AG04449 (cell line): ENCODE results near the gene HES3.

Experiments used
- CTCF ChIA-PET: fragments of 350-600 bp; formaldehyde crosslinking; extraction: SDS; loops from one replicate; lab custom pipeline; 2021; ENCODE audit warnings: antibody characterized with exemption; lab: Yijun Ruan, JAX
- POLR2A ChIA-PET: fragments of 400-600, 350-600 bp; formaldehyde crosslinking; extraction: SDS; loops from one replicate; lab custom pipeline; 2020; ENCODE audit warnings: antibody characterized with exemption, inconsistent platforms; lab: Yijun Ruan, JAX
- DNase-seq: peaks from one replicate; pipeline ENCODE4 v3.0.0-alpha.2; 2010; ENCODE audit warnings: low read depth, low spot score
- H3K4me3 ChIP-seq: 2 replicates; pipeline ENCODE4 v1.5.1; 2011; ENCODE audit warnings: low read depth, mild to moderate bottlenecking, control low read depth, low read length
- TF ChIP-seq, protein P1 (sequence below): IDR thresholded peaks from one replicate; pipeline ENCODE4 v1.5.1; 2011; ENCODE audit warnings: mild to moderate bottlenecking, moderate library complexity, low read length, control low read depth, inconsistent platforms; ENCODE audit not compliant: insufficient read depth; ENCODE audit errors: missing control alignments

Gene HES3

DNA sequence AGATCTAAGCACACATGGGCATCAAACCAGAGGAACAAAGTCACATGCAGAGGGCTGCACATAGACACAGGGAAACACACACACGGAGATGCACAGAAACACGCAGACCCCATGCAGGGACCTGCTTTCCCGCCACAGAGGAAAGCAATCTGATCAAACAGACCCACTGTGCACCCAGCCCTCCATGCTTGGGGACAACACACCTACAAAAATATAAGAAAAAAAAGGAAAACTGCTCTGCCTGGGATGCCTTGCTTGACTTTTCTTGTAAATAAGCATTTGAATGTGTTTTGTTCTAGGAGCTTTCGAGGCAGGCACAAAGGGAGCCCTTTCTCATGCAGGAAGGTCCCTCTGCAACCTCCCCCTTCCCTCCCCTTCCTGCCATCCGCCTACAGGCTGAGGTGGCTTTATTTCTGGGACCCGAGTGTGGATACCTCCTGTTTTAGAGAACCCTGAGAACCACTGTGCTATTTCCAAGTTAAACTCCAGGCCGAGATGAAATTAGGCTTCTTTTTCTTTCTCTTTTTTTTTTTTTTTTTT lies 4.7 kb upstream of the HES3 start:
- CTCF ChIA-PET: interaction anchor here (1.0 to 4.9 kb wide), 6 partner anchors 7 to 251 kb away, joined by 3 to 65 read pairs (median 4); partner anchors contain the start of gene HES3
- H3K4me3 ChIP-seq: no peak overlapping the region
- POLR2A ChIA-PET: no interaction called here
- no peak for DNase-seq
- TF ChIP-seq, protein P1, sequence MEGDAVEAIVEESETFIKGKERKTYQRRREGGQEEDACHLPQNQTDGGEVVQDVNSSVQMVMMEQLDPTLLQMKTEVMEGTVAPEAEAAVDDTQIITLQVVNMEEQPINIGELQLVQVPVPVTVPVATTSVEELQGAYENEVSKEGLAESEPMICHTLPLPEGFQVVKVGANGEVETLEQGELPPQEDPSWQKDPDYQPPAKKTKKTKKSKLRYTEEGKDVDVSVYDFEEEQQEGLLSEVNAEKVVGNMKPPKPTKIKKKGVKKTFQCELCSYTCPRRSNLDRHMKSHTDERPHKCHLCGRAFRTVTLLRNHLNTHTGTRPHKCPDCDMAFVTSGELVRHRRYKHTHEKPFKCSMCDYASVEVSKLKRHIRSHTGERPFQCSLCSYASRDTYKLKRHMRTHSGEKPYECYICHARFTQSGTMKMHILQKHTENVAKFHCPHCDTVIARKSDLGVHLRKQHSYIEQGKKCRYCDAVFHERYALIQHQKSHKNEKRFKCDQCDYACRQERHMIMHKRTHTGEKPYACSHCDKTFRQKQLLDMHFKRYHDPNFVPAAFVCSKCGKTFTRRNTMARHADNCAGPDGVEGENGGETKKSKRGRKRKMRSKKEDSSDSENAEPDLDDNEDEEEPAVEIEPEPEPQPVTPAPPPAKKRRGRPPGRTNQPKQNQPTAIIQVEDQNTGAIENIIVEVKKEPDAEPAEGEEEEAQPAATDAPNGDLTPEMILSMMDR: no peak

GRCh38 chr1:6239950-6240768 lies 3.8 kb upstream of the HES3 start:
- ChIA-PET CTCF (interaction anchor here (0.9 to 2.9 kb wide), 7 partner anchors 8 to 250 kb away, joined by 3 to 14 read pairs (median 5); partner anchors contain the start of gene ACOT7), POLR2A (no interaction called here)
- TF ChIP-seq, protein P1: no peak
- no peak overlapping the region for H3K4me3 ChIP-seq
- no peak for DNase-seq

GRCh38 chr1:6241107-6241886 lies 2.7 kb upstream of the HES3 start:
- no peak for DNase-seq
- TF ChIP-seq, protein P1: no peak
- ChIA-PET CTCF (interaction anchor here (1.2 to 12.0 kb wide), 5 partner anchors 9 to 190 kb away, joined by 3 to 537 read pairs (median 5); partner anchors contain the start of gene ACOT7), POLR2A (no interaction called here)
- no peak overlapping the region for H3K4me3 ChIP-seq

DNA sequence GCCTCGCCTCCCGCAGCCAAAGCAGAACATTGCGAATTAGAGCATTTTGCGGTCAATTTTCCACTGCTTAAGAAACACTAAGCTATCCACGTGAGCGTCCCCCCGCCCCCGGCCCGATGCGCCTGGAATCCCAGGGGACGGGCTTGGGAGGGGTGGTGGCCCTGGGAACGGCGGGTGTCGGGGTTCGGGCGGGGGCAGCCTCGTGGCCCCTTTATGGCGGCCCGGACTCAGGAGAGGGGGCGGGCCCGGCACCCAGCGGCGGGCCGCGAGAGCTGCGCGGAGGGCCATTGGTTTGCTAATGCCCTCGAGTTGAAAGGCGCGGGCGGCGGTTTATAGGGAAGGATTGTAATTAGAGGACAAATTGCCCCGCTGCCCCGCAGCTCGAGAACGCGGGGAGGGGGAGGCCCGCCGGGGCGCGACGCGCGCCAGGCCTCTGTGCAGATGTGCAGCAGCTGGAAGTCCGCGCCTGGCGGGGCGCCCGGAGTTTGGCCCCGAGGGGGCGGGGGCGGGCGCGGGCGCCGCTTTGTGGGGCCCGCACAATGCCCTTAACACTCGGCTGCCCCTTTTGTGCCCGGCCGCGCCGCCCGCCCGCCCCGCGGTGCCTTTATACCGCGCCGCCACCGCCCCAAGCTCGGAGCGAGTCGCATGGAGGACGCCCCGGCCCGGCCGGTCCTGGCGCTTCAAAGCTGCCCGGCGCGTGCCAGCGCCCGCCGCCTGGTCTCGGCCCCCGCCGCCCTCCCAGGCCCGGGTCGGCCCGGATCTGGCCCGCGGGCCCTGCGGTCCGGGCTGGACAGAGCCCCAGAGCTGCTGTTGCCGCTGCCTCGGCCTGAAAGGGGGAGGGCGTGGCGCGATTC lies 1.9 kb upstream of the HES3 start:
- TF ChIP-seq, protein P1: no peak
- no peak for DNase-seq
- CTCF ChIA-PET: interaction anchor here (0.6 to 12.0 kb wide), 11 partner anchors 10 to 191 kb away, joined by 3 to 537 read pairs (median 3); partner anchors contain the start of gene ACOT7
- POLR2A ChIA-PET: interaction anchor here (0.7 kb wide), 1 partner anchor 141 kb away, joined by 3 read pairs; no protein-coding TSS in a partner anchor
- no peak overlapping the region for H3K4me3 ChIP-seq

DNA sequence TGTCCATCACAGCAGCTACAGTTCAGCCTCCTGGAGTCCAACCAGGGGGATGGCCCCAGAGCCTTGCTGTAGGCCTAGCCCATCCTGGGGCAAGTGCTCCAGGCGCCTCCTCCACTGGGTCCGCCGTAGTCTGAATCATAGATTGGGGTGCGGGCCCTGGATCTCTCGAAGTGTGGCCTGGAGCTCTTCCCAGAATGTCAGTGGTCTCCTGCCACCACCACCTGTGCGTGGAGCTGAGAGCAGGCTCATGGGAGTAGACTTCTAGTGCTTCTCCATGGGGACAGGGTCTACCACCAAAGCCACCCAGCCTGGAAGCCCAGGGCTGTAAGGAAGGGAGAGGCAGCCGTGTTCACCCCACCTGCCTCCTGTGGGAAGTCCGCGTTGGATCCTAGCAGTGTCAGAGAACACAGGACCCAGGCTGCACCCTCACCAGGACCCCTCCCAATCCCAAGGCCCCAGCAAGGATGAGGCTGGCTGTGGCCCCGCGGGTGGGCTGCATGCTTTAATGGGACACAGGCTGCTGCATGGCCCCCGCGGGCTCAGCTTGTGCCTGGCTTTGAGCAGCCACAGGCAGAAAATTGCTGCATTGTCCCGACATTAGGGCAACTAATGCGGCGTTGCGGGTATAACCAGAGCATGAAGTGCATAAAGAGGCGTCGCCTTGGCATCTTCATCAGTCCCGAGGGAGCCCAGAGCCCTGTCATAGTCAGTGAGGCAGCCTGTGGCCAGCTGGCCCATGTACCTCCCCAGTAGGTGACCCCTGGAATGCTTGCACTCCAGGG lies 735 bp upstream of the HES3 start:
- DNase-seq: no peak
- ChIA-PET CTCF (interaction anchor here (0.7 to 12.0 kb wide), 9 partner anchors 7 to 192 kb away, joined by 3 to 537 read pairs (median 5); partner anchors contain the start of gene ICMT), POLR2A (no interaction called here)
- TF ChIP-seq, protein P1: no peak
- no peak overlapping the region for H3K4me3 ChIP-seq
